VCaP (cell line): ENCODE results near the gene CCDC124.

Experiments used
- H3K27ac ChIP-seq: fragments of 450-650 bp; 2 replicates; pipeline ENCODE4 v1.5.1; 2017
- CTCF ChIP-seq: fragments of 450-650 bp; conservative IDR thresholded peaks from 2 replicates; pipeline ENCODE4 v1.5.1; 2017; ENCODE audit warnings: mild to moderate bottlenecking, moderate library complexity

Gene CCDC124

GRCh38 chr19:17938092-17938845, 5.5 kb downstream of the CCDC124 start:
- no peak overlapping the region for H3K27ac ChIP-seq
- peak; percentile 98 for TF ChIP-seq CTCF

DNA sequence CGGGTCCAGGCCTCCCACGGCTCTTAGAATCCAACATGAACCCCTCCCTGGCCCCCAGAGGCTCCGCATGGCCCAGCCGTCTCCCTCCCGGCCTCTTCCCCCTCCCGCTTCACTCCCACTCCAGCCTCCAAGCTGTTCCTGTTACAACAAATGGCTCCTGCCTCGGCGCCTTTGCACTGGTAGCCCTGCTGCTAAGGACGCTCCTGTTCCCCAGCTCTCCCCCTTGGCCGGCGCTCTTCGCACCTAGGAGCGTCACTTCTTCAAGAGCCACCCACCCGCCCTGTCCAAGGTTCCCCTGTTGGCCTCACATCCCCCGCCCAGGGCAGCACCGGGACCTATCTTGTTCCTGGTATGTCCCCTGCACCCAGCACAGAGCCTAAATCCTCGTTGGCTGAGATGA, 9.4 kb downstream of the CCDC124 start:
- H3K27ac ChIP-seq: no peak overlapping the region
- TF ChIP-seq CTCF: no peak

GRCh38 chr19:17942582-17943273, 9.9 kb downstream of the CCDC124 start:
- no peak overlapping the region for H3K27ac ChIP-seq
- no peak for TF ChIP-seq CTCF

DNA sequence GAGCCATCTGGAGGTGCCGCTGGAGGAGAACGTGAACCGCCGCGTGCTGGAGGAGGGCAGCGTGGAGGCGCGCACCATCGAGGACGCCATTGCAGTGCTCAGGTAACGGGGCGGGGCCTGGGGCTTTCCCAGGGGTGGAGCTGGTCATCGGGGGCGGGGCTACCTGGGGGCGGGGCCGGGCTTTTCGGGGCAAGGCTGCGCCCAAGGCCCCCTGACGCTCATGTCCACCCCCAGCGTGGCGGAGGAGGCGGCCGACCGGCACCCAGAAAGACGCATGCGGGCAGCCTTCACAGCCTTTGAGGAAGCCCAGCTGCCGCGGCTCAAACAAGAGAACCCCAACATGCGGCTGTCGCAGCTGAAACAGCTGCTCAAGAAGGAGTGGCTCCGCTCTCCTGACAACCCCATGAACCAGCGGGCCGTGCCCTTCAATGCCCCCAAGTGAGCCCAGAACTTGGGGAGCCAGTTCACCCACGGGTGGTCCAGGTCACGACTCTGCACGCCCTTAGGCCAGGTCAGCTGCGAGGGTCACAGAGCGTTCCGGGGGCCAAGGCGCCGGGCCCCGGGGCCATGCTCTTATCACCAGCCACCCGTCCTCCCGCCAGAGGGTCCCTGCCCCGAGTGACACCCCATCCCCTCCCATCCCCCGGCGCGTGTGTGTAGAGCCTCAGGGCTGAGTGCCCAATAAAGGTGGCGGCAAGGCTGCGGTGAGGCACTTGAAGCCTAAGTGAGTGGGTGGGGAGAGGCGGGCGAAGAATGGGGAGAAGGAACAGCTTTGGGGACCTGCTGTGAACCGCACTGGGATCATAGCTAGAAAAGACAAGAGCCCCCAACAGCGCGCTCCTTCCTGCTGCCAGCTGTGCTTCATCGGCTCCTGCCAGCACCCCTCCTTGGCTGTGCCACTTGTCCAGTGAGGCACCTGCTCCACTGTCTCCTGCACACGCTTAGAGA, 10.7 kb downstream of the CCDC124 start:
- no peak for TF ChIP-seq CTCF
- H3K27ac ChIP-seq: no peak overlapping the region

DNA sequence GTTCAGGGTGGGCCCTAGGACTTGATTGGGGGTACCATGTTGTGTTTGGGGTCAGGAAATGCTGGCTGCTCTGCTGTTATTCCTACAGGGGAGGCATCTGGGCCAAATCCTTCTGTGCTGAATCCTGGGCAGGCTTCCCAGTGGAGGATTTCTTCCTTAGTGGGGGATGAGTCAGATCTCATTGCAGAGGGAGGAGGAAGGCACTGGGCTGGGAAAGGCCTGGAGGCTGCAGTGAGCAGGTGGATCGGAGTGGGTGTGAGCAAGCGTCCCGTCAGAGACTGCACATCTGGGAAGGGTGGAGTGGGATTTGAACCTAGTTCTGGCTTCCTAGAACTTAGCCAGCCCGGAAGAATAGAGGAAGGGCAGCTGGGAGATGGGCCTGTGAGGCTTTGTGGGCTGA, 11.5 kb downstream of the CCDC124 start:
- no peak overlapping the region for H3K27ac ChIP-seq
- TF ChIP-seq CTCF: no peak

DNA sequence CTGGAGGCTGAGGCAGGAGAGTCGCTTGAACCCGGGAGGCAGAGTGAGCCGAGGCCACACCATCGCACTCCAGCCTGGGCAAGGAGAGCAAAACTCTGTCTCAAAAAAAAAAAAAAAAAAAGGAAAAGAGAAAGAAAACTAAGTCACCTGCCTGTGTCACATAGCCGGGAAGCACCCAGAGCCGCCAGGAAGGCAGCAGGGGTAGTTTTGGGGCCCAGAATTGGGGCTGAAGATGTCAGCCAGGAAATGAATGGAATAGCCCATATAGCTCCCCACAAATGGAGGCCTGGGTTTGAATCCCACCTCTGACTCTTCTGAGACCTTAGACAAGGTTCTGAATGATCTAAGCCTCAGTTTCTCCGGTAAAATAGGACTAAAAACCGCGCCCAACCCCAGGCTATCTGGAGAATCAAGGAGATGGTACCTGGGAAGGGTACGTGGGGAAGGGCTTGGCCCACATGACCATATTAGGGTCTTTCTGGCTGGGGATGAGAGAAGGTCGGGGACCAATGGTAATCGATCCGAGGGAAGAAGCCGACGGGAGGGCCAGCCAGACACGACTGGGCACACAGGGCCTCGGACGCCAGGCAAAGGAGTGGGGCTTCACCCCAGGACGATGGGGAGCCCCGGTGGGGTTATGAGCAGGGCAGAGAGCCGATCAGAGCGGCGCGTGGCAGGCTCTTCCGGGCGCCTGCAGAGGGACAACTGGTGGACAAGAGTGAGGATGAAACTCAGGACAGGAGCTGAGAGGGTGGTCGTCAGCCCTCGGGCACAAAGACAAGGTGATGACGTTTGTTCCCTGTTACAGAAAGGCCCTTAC, 14.4 kb downstream of the CCDC124 start:
- 0 out of 2 replicates have a peak, but pooled peaks have one; percentile 7 for TF ChIP-seq CTCF
- H3K27ac ChIP-seq: peak overlapping the region; percentile 74
